Stimulated activated CD8-positive, alpha-beta memory T cell treated with anti-CD3 and anti-CD28 coated beads, Interleukin-12 subunit alpha, Interleukin-12 subunit beta, amount 100 ng/mL, for 1 hour (primary cell): ENCODE results near the gene RHOV.
A peak's percentile ranks its signal among the peaks of the same experiment; 100 is the strongest.

Experiments used
- DNase-seq: peaks from one replicate; pipeline ENCODE4 v3.0.0-alpha.2; 2020; ENCODE audit warnings: low read depth

Gene RHOV

DNA sequence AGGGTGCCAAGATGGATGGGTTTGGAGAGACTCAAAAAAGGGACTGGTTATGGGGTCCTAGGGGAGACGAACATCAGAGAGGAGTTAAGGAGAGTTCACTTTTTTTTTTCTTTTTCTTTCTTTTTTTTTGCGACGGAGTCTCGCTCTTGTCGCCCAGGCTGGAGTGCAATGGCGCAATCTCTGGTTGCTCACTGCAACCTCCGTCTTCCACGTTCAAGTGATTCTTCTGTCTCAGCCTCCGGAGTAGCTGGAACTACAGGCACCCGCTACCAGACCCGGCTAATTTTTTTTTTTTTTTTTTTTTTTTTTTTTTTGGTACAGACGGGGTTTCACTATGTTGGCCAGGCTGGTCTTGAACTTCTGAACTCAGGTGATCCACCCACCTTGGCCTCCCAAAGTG lies 29.0 kb downstream of the RHOV start:
- DNase-seq, result no peak

DNA sequence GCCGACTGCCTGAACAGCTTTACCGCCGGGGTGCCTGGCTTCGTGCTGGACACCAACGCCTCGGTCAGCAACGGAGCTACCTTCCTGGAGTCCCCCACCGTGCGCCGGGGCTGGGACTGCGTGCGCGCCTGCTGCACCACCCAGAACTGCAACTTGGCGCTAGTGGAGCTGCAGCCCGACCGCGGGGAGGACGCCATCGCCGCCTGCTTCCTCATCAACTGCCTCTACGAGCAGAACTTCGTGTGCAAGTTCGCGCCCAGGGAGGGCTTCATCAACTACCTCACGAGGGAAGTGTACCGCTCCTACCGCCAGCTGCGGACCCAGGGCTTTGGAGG lies 29.4 kb downstream of the RHOV start:
- DNase-seq, result no peak

DNA sequence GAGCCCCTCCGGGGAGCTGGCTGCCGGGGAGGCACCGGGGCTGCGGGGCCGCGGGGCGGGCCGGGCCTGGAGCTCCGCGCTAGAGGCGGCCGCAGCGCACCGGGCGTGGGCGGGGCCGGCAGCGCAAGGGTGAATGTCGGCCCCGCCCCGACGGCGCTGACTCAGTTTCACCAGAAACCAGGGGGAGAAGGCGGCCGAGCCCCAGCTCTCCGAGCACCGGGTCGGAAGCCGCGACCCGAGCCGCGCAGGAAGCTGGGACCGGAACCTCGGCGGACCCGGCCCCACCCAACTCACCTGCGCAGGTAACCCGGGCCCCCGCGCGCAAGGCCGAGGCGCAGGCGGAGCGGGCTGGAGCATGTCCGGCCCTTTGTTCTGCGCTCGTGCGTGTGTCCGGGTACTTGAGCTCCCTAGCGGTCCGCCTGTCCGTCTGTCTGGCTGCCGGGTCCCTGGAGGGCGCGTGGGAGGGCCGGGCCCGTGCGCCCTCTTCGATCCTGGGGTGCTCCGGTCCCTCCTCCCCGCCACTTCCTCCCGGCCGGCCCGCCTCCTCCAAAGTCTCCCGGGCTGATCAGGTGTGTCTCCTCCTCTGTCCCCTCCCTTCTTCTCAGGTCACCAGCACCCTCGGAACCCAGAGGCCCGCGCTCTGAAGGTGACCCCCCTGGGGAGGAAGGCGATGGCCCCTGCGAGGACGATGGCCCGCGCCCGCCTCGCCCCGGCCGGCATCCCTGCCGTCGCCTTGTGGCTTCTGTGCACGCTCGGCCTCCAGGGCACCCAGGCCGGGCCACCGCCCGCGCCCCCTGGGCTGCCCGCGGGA lies 29.9 kb downstream of the RHOV start, which contains the start of gene SPINT1:
Gene SPINT1, plus strand, starts transcription at position 164 of the 811 bp plus-strand sequence. Its CDS starts 507 bp downstream, at position 671.
- DNase-seq, result peak; percentile 34

DNA sequence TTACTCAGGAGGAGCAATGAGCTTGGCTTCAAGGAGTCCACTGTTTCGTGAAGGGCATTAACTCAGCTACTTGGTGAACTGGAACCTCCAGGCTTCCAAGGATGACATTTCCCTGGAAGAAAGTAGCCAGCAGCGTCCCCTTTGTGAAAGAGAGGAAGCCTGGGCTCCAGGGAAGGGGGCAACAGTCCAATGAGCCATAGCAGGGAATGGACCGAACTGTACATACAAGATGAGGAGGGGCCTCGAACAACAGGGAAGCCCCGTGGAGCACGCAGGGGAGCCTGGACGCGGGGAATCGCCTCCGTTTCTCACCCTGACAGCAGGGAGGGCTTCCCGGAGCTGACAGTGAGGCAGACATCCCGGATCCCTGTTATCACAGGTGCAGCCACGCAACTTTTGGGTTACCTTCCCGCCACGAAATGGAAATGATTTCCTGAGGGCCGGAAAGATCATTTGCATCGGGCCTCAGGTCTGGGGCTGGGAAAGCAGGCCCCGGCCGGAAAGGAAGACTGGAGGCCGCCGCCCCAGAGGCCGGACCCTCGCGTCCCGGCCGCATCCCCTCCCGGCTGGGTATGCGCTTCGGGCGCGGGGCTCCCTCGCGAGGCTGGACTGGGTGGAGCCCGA lies 30.7 kb downstream of the RHOV start:
- no peak for DNase-seq

DNA sequence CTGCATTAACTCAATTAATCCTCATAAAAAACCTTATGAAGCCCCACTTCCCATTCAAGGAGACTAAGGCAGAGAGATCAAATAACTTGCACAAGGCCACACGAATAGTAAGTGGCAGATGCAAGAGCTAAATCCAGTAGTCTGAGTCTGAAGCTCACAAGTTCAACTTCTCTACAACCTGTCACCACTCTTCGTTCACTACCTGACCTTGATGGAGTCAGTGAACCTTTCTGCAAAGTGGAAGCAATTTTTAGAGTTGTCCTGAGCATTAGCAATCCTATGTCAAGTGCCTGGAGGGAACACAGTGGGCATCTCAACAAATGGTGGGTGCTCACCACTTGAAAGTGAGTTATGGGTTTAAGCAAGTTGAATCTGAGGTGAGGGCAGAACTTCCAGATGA lies 32.3 kb downstream of the RHOV start:
- no peak for DNase-seq

- DNase-seq, result no peak
These were observed 35.3 kb downstream of the RHOV start for GRCh38 chr15:40838756-40839155.

DNA sequence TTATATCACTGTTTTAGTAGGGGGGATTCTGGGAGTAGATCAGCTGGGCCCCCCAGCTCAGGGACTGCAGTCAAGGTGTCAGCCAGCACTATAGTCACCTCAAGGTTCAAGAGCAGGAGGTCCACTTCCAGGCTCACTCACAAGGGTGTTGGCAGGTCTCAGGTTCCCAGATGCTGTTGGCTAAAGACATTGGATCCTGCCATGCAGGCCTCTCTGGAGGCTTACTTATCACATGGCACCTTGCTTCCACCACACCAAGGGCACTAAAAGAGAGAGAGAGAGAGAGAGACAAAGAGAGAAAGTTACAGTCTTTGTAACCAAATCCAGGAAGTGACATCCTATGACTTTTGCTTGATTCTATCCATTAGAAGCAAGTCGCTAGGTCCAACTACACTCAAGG lies 38.0 kb downstream of the RHOV start:
- no peak for DNase-seq

DNA sequence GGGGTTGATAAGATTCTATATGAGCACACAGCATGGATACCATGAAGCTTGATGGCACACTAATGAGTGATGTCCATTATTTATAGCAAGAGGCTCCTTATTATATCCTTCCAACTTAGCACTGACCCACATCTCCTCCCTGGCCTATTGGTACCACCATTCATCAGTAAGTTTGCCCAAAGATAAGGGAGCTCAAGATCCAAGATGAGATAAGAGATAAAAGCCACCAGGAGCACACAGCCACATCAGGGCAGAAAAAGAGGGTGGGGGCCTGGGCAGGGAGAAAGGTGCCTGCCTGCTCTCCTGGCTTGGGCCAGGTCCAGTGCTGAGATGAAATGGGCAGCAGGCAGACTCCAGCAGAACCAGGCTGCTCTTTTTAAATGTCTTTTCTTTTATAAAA lies 41.1 kb downstream of the RHOV start:
- no peak for DNase-seq

GRCh38 chr15:40831861-40832260 lies 42.2 kb downstream of the RHOV start:
- no peak for DNase-seq

GRCh38 chr15:40830884-40831283 lies 43.1 kb downstream of the RHOV start:
- no peak for DNase-seq

- DNase-seq, result no peak
These were observed 44.9 kb downstream of the RHOV start for GRCh38 chr15:40829115-40829514.

GRCh38 chr15:40828447-40829036 lies 45.5 kb downstream of the RHOV start, which contains the start of gene PPP1R14D:
Gene PPP1R14D (minus strand): TSS chr15:40828708. CDS start chr15:40828641, 67 bp downstream.
- no peak for DNase-seq

DNA sequence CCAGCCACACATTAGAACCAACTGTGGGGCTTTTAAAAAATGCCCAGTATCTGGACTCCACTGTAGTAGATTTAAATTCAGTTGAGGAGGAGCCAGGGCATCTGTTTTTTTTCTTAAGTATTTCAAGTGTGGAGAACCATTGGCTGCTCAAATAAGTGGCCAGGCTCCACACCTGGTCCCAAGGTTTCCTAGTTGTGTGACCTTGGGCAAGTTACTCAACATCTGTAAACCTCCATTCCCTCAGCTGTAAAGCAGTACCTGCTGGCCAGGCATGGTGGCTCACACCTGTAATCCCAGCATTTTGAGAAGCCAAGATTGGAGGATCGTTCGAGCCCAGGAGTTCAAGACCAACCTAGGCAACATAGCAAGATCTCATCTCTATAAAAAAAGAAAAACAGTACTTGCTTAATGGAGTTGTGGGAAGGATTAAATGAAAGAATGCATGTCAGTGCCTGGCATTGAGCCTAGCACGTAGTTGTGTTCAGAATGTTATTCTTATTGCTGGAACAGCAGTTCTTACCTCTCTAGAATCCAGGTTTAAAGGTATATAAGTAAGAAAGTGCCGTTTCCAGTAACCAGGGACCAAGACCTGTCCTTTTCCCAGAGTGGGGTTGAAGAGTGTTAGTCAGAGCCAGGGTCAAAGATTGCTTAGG lies 47.5 kb downstream of the RHOV start:
- no peak for DNase-seq

DNA sequence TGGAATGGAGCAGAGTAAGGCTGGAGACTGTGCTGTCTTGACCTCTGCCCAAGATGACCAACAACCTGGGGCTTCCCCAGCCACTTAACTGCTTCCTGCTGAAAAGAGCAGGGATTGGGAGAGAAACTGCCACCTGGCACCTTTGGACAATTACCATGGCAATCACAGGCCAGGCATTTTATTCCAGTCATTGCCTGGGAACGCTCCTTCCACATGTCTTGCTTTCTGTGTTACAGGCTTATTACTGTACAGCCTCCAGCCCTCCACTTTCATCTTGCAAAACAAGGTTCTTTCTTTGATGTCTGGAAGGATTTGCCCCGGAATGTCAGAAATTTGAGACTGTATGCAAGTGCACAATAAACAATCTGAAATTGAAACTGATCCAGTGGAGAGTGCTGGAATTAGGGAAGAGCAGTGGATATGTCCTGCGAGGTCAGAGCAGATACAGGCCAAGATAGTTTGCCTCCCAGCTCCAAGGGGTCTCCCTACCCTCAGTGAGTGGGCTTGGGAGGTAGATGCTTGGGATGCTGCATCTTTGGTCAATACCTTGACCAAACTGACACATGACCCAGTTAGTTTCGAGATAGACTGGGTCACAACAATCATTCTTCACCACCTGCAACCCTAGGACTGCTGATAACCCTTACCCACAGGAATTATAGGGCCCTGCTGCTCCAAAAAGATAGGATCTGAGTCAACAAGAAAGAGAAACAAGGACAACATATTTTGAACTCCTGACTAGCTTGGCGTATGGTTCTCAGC lies 48.2 kb downstream of the RHOV start:
- no peak for DNase-seq

DNA sequence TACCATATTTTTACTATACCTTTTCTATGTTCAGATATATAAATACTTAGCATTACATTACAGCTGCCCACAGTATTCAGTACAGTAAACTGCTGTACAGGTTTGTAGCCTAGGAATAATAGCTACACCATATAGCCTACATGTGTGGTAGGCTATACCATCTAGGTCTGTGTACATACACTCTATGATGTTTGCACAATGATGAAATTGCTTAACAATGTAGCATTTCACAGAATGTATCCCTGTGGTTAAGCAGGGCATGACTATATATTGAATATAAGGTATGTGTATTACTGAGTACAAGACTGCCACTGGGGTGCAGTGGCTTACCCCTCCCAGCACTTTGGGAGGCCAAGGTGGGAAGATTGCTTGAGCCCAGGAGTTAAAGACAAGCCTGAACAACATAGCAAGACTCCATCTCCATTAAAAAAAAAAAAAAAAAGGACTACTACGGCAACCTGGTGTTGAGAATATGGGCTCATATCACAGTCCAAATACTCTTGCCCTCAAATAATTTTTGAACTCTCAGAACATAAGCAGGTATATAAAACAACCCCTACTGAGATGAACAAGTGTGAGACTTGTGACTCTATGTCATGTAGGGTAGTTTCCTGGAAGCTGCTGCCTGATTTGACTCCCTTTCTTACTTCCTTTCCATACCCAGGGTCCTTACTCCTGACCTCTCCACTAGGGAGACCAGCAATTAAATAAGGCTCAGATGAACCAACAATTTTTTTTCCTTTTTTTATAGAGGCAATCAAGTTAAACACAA lies 50.3 kb downstream of the RHOV start:
- DNase-seq, result no peak
